Loucy (cell line): ENCODE measurements around the gene ABCC4.

Source experiments
- CTCF ChIP-seq: fragments of 200-600 bp; sonication (generic); conservative IDR thresholded peaks from 2 replicates; pipeline ENCODE4 v1.5.1; 2014; ENCODE audit warnings: mild to moderate bottlenecking, antibody characterized with exemption, low read length
- EZH2phosphoT487 ChIP-seq: fragments of 200-600 bp; IDR thresholded peaks from 2 replicates; pipeline ENCODE4 v1.6.1; 2018; ENCODE audit warnings: antibody characterized with exemption, mild to moderate bottlenecking, moderate library complexity, borderline replicate concordance

GRCh38 chr13:95260031-95260525, 41.2 kb downstream of the ABCC4 start:
- TF ChIP-seq CTCF (no peak), EZH2phosphoT487 (no peak)
